Inflammatory macrophage (primary cell): Measurements from ENCODE around the gene NT5DC1.

Experiments used
- DNase-seq, 2 donors: peaks; one replicate each; pipeline ENCODE4 v3.0.0-alpha.2; 2020 to 2022

Gene NT5DC1

DNA sequence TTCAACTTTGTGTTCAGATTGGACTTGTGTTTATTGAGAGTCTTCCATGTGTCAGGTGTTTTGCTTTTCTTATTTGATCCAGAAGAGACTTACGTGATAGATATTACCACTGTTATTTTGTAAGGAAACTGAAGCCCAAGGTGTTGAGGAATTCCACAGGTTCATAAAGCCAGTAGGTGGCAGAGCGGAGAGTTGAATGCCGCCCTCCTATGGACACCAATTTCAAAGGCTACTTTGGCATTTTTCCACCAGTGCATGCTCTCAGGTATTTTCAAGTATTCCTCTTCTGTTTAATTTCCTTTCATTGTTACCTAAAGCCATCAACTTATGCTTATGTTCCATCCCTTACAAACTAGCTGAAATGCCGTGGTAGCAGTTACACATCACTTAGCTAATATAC, 39.3 kb downstream of the NT5DC1 start:
- no peak for DNase-seq

DNA sequence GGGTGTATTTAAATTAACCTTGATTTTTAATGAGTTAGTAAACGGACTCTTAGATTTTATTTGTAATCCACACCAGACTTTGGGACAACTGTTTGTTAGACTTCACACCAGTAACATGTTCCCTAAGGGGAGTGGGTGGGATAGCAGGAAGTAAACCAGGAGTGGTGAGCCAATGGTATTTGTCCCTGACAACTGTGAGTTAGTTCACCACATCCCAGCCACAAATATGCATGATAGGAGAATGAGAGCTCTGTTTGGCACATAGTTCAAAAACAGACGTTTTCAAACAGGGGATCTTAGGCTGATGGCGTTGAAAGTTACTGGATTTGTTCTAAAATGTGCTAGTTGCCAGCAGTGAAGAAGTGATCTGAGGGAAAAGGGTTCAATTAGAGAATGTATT, 44.0 kb downstream of the NT5DC1 start:
- DNase-seq, result no peak

DNA sequence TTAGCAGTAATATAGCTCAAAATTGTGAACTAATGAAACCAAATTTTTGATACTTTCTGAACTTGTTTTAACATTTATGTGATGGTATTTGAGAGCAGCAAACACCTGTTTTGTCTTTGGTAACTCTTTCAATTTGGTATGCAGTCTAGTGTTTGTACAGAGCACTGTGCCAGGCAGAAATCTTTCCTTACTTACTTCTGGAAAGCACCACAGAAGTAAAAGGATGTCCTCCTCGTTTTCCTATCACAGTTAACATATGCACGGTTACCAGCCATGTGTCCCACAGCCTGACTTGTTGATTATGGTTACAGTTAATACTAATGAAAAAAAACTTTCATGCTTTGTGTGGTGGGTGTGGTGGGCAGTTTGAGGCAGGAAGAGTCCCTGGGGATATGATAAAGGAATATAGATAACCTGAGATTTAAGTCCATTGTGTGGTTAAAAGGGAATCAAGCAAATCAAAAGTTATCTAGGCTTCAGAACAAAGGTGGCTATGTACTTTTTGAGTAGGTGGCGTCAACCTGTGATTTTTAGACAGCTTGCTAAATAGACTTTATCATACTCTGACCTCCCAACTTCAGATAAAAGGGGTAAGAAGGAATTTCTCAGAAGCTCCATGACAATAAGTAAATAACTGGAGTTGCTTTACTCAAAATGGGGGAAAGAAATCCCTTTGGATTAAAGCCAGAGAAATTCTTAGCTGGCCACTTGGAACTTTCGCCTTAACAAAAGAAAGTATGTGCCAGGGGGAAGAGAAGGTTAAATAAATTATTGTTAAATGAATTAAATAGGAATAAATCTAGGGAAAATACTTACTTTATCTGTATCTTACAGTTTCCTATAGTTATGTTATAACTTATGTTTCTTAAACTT, 45.4 kb downstream of the NT5DC1 start:
- DNase-seq, result no peak

- DNase-seq, result no peak
Observed at GRCh38 chr6:116152620-116153019, 52.0 kb downstream of the NT5DC1 start.

DNA sequence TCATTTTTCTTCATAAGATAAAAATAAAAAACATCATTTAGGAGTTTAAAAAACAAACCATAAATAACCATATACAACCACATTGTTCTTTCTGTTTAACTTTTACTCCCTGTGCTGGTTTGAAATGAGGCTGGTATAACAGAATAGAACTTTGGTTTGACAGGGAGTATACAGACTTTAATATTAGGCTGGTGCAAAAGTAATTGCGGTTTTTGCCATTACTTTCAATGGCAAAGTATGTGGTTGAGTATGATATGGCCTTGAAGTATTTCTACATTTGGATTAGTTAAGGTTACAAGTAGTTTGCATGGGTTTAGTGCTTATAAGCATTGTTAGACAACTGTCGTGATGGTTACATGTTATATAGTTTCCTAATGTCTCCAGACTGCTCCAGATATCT, 54.2 kb downstream of the NT5DC1 start:
- DNase-seq, result no peak

DNA sequence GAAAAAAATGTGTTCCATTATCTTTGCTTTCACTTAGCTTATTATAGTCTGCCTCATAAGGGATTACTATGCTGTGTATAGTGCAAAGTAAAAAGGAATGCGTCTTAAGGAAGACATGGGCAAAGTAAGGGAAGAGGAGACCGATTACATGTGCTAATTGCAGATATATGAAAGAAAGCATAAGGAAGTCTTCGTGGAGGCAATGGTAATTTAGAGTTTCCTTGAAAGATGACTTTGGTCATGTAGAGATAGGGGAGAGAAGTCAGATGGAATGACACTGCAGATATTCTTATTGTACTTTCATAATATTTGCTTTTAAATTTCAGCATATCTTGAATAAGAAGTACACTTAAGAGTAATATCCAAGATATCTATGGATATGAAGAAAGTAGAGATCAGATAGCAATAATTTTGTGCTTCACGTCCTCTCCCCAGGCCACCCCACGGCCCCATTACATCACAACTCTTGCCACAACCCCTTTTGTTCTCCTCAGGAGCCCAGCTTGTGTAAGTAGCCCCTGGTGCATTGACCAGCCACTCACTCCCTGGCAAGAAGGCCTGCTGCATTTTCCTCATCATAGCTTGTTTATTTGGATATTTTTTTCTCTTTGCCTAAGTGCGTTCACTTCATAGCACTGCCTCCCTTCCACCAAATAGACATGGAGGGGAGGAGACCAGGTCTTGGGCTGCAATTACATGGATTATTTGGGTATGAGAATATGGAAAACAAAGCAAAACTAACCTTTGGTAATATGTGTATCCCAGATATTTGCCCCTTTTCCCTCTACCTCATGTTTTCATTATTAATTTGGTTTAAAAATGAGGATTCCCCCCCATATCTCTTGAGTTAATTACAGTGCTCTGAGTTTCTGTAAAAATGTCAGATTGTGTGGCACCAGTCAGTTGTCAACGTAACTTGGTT, 56.0 kb downstream of the NT5DC1 start:
- no peak for DNase-seq

GRCh38 chr6:116157391-116157790, 56.7 kb downstream of the NT5DC1 start:
- no peak for DNase-seq

DNA sequence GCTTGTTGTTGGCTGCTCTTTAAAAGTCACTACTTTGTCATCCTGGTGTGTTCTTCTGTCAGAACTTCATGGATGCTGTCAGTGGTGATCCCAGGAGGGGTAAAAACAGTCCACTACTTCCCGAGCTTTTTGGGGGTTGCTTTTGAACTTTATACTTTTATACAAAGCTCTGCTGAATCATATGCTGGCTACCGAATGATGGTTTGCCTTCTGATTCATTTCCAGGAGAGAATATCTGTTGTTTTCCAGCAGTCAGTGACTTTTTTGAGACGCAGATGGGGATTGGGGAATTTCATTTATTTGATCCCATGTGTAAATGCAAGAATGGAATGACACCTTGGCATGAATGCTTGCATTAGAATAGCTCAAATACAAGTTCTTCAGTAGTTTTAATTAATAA, 58.0 kb downstream of the NT5DC1 start:
- no peak for DNase-seq

GRCh38 chr6:116159782-116160524, 59.3 kb downstream of the NT5DC1 start:
- DNase-seq, result no peak

- no peak for DNase-seq
Observed at GRCh38 chr6:116165596-116165995, 64.9 kb downstream of the NT5DC1 start.

- no peak for DNase-seq
Observed at GRCh38 chr6:116166369-116166768, 65.7 kb downstream of the NT5DC1 start.

- DNase-seq, result no peak
Observed at GRCh38 chr6:116168148-116168547, 67.5 kb downstream of the NT5DC1 start.

DNA sequence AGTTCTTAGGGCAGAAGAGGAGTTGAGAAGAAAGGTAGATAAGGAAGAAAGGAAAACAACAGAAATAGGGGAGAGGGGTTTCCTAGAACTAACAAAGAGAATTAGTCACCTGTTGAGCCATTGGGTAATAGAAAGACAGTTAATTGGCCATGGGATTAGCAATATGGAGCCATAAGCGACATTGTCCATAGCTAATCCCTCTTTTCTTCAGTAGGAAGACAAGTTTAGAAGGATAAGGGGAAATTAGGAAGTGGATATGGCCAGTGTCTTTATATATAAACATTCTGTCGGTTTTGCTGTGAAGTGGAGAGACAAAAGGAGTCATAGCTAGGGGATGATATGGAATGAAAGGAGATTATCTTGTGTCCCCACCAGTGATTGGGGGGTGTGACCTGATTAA, 69.2 kb downstream of the NT5DC1 start:
- DNase-seq, result no peak

DNA sequence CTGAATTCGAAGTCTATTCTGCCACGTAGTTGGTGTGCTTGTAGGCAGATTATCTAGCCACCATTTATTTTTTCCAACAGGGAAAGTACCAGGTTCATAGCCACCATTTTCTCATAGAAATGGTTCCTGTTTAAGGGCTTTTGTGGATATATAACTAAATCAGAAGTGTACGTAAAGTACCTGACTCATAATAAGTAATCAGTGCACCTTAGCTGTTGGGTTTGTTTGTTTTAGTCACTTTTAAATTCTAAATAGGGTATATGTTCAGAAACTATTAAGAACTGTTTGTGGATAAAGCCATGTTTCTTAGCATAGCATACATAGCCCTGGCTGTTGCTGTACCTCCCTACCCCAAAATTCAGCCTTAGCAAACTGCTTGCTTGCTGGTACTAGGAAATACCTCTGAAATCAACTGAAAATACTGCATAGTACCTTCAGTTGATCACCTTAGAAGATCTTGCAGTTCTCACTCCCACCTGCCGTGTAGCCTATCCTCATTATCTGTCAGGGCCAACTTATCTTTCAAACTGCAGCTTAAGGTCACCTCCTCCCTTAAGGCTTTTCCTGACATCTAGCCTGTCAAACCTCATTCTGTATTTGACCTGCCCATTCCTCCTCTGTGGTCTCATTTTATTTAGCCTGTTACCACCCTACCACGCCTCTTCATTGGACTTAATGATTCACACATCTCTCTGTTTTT, 69.9 kb downstream of the NT5DC1 start:
- no peak for DNase-seq

- DNase-seq, result no peak
Observed at GRCh38 chr6:116173928-116174327, 73.3 kb downstream of the NT5DC1 start.

- DNase-seq, result no peak
Observed at GRCh38 chr6:116175344-116175743, 74.7 kb downstream of the NT5DC1 start.

GRCh38 chr6:116176596-116176995, 75.9 kb downstream of the NT5DC1 start:
- DNase-seq, result no peak

- DNase-seq, result no peak
Observed at GRCh38 chr6:116180375-116180774, 79.7 kb downstream of the NT5DC1 start.

DNA sequence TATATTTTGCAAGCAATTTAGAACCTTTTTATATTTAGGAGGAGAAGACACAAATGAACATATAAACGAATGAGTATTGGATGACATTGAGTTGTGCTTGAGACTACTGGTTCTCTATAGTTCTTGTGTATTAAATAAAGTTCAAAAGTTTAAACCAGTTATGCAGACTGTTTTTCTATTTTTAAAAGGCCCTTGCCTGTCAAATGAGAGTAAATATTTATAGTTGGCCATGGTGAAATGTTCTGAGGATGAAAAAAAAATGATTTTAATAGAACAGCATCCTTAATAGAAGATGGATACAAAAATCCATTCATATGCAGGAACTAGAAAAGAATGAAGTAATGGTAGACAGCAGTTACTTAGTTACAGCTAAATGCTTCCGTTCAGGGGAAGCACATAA, 88.8 kb downstream of the NT5DC1 start:
- DNase-seq, result no peak

GRCh38 chr6:116190550-116190949, 89.9 kb downstream of the NT5DC1 start:
- no peak for DNase-seq

DNA sequence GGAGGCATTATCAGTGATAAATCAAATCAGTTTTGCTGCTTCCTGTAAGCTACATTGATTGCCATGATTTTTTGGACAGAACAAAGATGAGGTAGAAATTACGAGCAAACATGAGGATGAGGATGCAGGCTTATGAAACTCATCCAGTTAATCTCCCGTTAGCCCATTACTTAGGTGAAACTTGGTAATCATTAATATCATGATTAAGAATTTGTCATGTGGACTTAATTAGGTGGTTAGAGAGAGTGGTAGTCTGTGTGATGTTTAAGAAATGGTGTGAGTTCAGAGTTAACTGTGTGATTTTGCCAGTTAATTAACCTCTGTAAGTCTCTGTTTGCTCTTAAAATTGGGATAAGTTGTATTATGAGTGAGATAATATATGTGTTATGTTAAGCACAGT, 91.2 kb downstream of the NT5DC1 start:
- DNase-seq, result no peak

- no peak for DNase-seq
Observed at GRCh38 chr6:116192786-116193185, 92.1 kb downstream of the NT5DC1 start.
